OCI-LY1 (cell line): ENCODE measurements around the gene ZNF311.
"Not testable (repeated sequence)": the region's sequence is repeated elsewhere in the genome, so short reads cannot be mapped to it uniquely, and the experiment has no call there.

ENCODE experiments used
- H2AFZ ChIP-seq: fragments of 200-600 bp; sonication (generic), shearing (Covaris generic); 2 replicates; pipeline ENCODE4 v1.6.0; 2014; ENCODE audit warnings: antibody characterized with exemption, mild to moderate bottlenecking, low read length
- H3F3A ChIP-seq: fragments of 200-600 bp; sonication (generic), shearing (Covaris generic); 2 replicates; pipeline ENCODE4 v1.6.0; 2014; ENCODE audit warnings: mild to moderate bottlenecking, antibody characterized with exemption, low read length, moderate library complexity; ENCODE audit not compliant: insufficient read depth
- H3K27ac ChIP-seq: fragments of 200-600 bp; sonication (generic); 2 replicates; pipeline ENCODE4 v1.5.1; 2014; ENCODE audit warnings: low read length, mixed run types, mild to moderate bottlenecking, low read depth; ENCODE audit not compliant: poor library complexity, severe bottlenecking
- H3K27me3 ChIP-seq: fragments of 200-600 bp; sonication (generic); 2 replicates; pipeline ENCODE4 v1.6.0; 2014; ENCODE audit warnings: antibody characterized with exemption, mild to moderate bottlenecking, low read length, moderate library complexity; ENCODE audit not compliant: insufficient read depth
- H3K36me3 ChIP-seq: fragments of 200-600 bp; sonication (generic); 2 replicates; pipeline ENCODE4 v1.6.1; 2014; ENCODE audit warnings: mild to moderate bottlenecking, antibody characterized with exemption, low read length, moderate library complexity, mixed read lengths; ENCODE audit not compliant: insufficient read depth
- H3K4me1 ChIP-seq: fragments of 200-600 bp; sonication (generic); 2 replicates; pipeline ENCODE4 v1.5.1; 2014; ENCODE audit warnings: mild to moderate bottlenecking, low read length, moderate library complexity; ENCODE audit not compliant: insufficient read depth, severe bottlenecking
- H3K4me2 ChIP-seq: fragments of 200-600 bp; sonication (generic), shearing (Covaris generic); 2 replicates; pipeline ENCODE4 v1.6.1; 2014; ENCODE audit warnings: low read length
- H3K4me3 ChIP-seq: fragments of 200-600 bp; sonication (generic); 2 replicates; pipeline ENCODE4 v1.5.1; 2014; ENCODE audit warnings: low read length, low read depth, mild to moderate bottlenecking, mixed read lengths; ENCODE audit not compliant: poor library complexity, severe bottlenecking
- H3K79me2 ChIP-seq: fragments of 200-600 bp; shearing (Covaris generic); 2 replicates; pipeline ENCODE4 v1.6.1; 2016; ENCODE audit warnings: mixed run types, low read length, mixed read lengths; ENCODE audit not compliant: insufficient read depth
- H3K9ac ChIP-seq: fragments of 200-600 bp; sonication (generic), shearing (Covaris generic); 2 replicates; pipeline ENCODE4 v1.6.1; 2014; ENCODE audit warnings: mild to moderate bottlenecking, low read length, mixed read lengths
- H3K9me2 ChIP-seq: fragments of 200-600 bp; sonication (generic), shearing (Covaris generic); 2 replicates; pipeline ENCODE4 v1.6.1; 2014; ENCODE audit warnings: low read depth, mild to moderate bottlenecking, low read length, mixed read lengths
- H3K9me3 ChIP-seq: fragments of 200-600 bp; shearing (Covaris generic); 2 replicates; pipeline ENCODE4 v1.6.1; 2014; ENCODE audit warnings: low read length, mixed read lengths
- H4K20me1 ChIP-seq: fragments of 200-600 bp; sonication (generic), shearing (Covaris generic); 2 replicates; pipeline ENCODE4 v1.6.0; 2016; ENCODE audit warnings: mild to moderate bottlenecking, low read length; ENCODE audit not compliant: insufficient read depth
- EZH2 ChIP-seq: fragments of 200-600 bp; sonication (generic), shearing (Covaris generic); IDR thresholded peaks from 2 replicates; pipeline ENCODE4 v1.8.0; 2017; ENCODE audit warnings: borderline replicate concordance, mixed run types, mild to moderate bottlenecking, antibody characterized with exemption, low read length, moderate library complexity, mixed read lengths
- TF ChIP-seq, protein P1 (sequence below): fragments of 200-600 bp; sonication (generic), shearing (Covaris generic); IDR thresholded peaks from 2 replicates; pipeline ENCODE4 v1.5.1; 2017; ENCODE audit warnings: mild to moderate bottlenecking, antibody characterized with exemption, low read length, moderate library complexity, mixed read lengths

The ZNF311 gene

DNA sequence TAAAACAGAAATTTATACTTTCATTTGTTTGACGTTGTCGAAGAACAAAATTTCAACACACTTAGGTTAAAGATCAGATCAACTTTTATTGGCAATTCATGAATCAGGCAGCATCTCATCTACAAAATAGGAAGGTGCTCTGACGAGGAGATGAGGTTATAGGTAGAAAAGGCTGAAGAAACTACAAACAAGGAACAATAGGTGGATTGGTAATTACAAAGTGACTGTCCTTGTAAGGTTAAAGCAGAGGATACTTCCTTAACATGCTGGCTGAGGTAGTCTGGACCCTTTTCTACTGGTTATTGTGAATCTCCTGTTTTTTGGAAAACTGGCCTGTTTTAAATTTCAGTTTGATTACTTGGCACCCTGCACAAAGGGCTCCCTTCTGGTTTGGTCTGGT, 48.8 kb downstream of the ZNF311 start:
- Histone ChIP-seq H3K79me2 (no peaks in the 10 kb centered on the region), H3K4me1 (peaks cover 27% of the 10 kb centered on the region), H3K4me3 (no peak overlapping the region), H3K9ac (no peak overlapping the region), H4K20me1 (no peaks in the 10 kb centered on the region), H3K27me3 (no peaks in the 10 kb centered on the region), H3K27ac (no peak overlapping the region), H3K9me2 (no peaks in the 10 kb centered on the region), H2AFZ (no peak overlapping the region), H3K36me3 (no peaks in the 10 kb centered on the region), H3K4me2 (no peak overlapping the region), H3F3A (no peaks in the 10 kb centered on the region), H3K9me3 (no peaks in the 10 kb centered on the region)
- TF ChIP-seq EZH2: no peak
- TF ChIP-seq, protein P1, sequence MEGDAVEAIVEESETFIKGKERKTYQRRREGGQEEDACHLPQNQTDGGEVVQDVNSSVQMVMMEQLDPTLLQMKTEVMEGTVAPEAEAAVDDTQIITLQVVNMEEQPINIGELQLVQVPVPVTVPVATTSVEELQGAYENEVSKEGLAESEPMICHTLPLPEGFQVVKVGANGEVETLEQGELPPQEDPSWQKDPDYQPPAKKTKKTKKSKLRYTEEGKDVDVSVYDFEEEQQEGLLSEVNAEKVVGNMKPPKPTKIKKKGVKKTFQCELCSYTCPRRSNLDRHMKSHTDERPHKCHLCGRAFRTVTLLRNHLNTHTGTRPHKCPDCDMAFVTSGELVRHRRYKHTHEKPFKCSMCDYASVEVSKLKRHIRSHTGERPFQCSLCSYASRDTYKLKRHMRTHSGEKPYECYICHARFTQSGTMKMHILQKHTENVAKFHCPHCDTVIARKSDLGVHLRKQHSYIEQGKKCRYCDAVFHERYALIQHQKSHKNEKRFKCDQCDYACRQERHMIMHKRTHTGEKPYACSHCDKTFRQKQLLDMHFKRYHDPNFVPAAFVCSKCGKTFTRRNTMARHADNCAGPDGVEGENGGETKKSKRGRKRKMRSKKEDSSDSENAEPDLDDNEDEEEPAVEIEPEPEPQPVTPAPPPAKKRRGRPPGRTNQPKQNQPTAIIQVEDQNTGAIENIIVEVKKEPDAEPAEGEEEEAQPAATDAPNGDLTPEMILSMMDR: no peak

DNA sequence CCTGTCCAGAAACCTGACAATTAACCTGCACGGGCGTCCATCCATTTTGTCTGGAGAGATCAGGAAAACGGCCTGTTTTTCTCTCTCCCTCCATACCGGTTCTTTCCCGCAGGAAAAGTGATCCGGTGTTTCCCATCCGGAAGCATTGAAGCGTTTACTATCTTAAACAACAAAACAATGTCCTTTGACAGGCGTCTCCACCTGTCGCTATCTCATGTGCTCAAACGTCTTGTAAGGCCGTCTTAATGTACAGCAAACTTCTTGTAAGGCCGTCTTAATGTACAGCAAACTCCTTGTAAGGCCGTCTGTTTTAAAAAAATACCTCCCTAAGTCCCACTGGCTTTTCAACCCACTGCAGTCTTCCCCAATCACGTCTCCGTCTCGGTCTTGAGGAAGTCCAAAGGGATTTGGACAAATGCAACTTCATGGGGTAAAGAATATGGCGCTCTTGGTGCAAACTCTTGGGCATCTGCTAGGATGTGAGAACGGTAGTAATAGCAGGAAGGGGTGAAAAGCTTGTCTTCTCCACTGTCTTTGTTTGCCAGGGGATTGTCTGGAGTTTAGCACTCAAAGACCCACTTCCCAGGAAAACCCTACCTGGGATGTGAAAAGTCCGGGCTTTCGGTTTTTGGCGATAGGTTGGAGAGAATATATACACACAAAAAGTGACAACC, 51.4 kb downstream of the ZNF311 start:
- Histone ChIP-seq H3K27me3 (no peaks in the 10 kb centered on the region), H3K4me1 (peaks cover 27% of the 10 kb centered on the region), H3K9me2 (no peaks in the 10 kb centered on the region), H3K9me3 (no peaks in the 10 kb centered on the region), H2AFZ (no peak overlapping the region), H3K79me2 (no peaks in the 10 kb centered on the region), H3K9ac (no peak overlapping the region), H3K36me3 (no peaks in the 10 kb centered on the region), H3F3A (no peaks in the 10 kb centered on the region), H3K4me3 (peak overlapping the region; percentile 32), H3K27ac (no peak overlapping the region), H4K20me1 (no peaks in the 10 kb centered on the region), H3K4me2 (peak overlapping the region; percentile 46)
- no peak for TF ChIP-seq EZH2
- TF ChIP-seq, protein P1: no peak

DNA sequence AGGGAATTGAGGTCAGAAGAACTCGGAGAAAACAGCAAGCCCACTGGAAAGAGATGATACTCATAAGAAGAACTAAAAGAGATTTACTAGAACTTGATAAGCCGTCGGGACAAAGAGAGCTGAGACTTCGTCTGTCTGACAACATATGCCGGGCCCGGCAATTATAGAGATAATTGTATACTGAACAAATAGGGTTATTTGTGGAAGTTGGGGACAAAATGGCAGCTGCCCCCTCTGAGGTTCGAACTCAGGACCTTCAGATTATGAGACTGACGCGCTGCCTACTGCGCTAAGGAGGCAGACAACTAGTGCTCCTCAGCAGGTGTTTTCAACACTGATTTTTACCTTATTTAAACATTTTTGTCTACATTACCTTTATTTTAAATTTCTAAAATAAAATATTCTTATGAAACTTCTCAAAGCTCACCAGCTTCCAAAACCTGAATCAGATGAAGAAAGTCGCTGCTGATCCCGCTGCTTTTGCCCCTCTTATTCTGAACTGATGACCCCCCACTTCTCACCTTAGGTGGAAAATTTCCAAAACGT, 52.0 kb downstream of the ZNF311 start:
- no peaks in the 10 kb centered on the region for H3F3A ChIP-seq
- H3K36me3 ChIP-seq: no peaks in the 10 kb centered on the region
- no peaks in the 10 kb centered on the region for H3K9me2 ChIP-seq
- peak overlapping the region; percentile 72 for H3K4me2 ChIP-seq
- peaks cover 27% of the 10 kb centered on the region for H3K4me1 ChIP-seq
- no peak overlapping the region for H3K27ac ChIP-seq
- H2AFZ ChIP-seq: peak overlapping the region; percentile 67
- H3K9ac ChIP-seq: 0 out of 2 replicates have a peak overlapping the region, but pooled peaks have one; percentile 28
- H3K27me3 ChIP-seq: no peaks in the 10 kb centered on the region
- H3K9me3 ChIP-seq: no peaks in the 10 kb centered on the region
- no peaks in the 10 kb centered on the region for H3K79me2 ChIP-seq
- TF ChIP-seq, protein P1: no peak
- no peak for TF ChIP-seq EZH2
- H4K20me1 ChIP-seq: no peaks in the 10 kb centered on the region
- peak overlapping the region; percentile 54 for H3K4me3 ChIP-seq

DNA sequence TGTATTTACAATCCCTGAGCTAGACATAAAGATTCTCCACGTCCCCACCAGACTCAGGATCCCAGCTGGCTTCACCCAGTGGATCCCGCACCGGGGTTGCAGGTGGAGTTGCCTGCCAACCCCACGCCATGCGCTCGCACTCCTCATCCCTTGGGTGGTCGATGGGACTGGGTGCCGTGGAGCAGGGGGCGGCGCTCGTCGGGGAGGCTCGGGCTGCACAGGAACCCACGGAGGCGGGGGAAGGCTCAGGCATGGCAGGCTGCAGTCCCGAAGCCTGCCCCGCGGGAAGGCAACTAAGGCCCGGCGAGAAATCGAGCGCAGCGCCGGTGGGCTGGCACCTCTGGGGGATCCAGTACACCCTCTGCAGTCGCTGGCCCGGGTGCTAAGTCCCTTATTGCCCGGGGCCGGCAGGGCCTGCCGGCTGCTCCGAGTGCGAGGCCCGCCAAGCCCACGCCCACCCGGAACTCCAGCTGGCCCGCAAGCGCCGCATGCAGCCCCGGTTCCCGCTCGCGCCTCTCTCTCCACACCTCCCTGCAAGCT, 55.4 kb downstream of the ZNF311 start:
- not testable (repeated sequence) for H3K27me3 ChIP-seq, H3K36me3 ChIP-seq, H3K9ac ChIP-seq, H3K79me2 ChIP-seq, H3K27ac ChIP-seq, H3F3A ChIP-seq, H4K20me1 ChIP-seq, H3K4me3 ChIP-seq, H2AFZ ChIP-seq, H3K9me2 ChIP-seq, H3K9me3 ChIP-seq, H3K4me2 ChIP-seq
- H3K4me1 ChIP-seq: peaks cover 26% of the 10 kb centered on the region
